Activated naive CD4-positive, alpha-beta T cell treated with anti-CD3 and anti-CD28 coated beads, Interleukin-2, amount 50 U/mL, for 24 hours (primary cell): ENCODE measurements around the gene MAGI1.

Experiments
- H3K27ac Mint-ChIP-seq: one replicate; pipeline ENCODE4 v1.8.0; 2021; ENCODE audit warnings: mild to moderate bottlenecking, mixed read lengths
- H3K27me3 Mint-ChIP-seq: one replicate; pipeline ENCODE4 v1.8.0; 2021; ENCODE audit warnings: mixed read lengths
- H3K36me3 Mint-ChIP-seq: one replicate; pipeline ENCODE4 v1.8.0; 2021; ENCODE audit warnings: mixed read lengths
- H3K4me1 Mint-ChIP-seq: one replicate; pipeline ENCODE4 v1.8.0; 2021; ENCODE audit warnings: mixed read lengths
- H3K4me3 Mint-ChIP-seq: one replicate; pipeline ENCODE4 v1.8.0; 2021; ENCODE audit warnings: mild to moderate bottlenecking, mixed read lengths
- H3K9me3 Mint-ChIP-seq: one replicate; pipeline ENCODE4 v1.8.0; 2021; ENCODE audit warnings: mixed read lengths

Gene MAGI1

DNA sequence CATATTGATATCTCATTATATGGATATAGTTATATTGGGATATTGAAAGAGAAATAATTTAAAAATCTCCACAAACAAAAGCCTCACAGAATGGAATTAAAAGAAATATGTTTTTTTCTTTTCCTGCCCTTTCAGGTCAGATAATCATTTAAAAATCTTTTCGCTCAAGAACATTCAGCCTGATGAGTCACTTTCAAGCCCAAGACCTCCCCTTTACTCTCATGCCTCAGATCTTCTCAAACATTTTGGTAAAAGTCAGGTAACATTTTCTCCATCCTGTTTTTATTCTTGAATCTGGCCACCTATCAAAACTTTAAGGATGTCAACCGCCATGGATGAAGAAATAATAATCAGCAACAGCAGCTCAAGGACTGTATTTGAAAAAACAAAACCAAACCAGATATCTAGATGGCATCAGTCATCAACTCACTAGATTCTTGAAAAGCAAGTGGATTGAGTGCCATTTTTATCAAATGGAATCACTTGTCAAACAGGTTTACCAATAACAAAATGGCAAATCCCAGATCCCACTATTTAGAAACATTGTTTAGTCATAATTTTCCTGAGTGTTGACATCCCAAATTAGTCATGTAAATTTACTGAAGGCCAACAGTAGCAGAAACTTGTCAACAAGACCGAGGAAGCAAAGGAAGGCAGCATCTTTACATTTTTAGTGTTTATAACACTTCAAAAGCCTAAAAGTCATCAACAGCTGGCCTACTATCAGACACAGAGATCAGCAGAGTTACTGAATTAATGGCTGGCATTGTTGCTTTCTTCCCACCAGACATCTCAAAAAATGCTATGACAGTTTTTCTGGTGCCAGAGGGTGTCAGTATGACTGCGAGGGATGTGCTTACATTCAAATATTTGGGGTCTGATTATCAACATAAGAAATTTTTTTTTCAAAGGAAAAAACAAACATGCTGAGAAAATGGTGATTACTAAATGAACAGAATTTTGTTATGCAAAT, 444.7 kb downstream of the MAGI1 start:
- no peak overlapping the region for H3K4me3 Mint-ChIP-seq
- H3K27ac Mint-ChIP-seq: no peak overlapping the region
- no peaks in the 10 kb centered on the region for H3K9me3 Mint-ChIP-seq
- no peaks in the 10 kb centered on the region for H3K4me1 Mint-ChIP-seq
- H3K36me3 Mint-ChIP-seq: no peaks in the 10 kb centered on the region
- H3K27me3 Mint-ChIP-seq: peaks cover 18% of the 10 kb centered on the region

DNA sequence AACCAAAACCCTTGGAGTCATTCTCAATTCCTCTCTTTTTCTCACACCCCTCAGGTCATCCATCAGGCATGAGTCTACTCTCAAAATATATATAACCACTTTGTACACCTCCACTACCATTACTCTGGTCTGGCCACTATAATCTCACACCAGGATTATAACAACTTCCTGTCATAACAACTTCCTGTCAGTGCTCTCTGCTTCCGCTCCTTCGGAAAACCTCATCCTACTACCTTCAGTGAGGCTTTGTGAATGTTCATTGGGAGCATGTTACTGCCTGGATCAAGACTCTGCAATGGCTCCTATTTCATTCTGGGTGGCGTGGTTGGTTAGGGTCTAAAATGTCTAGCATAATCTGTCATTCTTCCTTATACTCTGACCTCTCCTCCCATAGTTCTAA, 447.4 kb downstream of the MAGI1 start:
- no peak overlapping the region for H3K27ac Mint-ChIP-seq
- peaks cover 4% of the 10 kb centered on the region for H3K27me3 Mint-ChIP-seq
- no peak overlapping the region for H3K4me3 Mint-ChIP-seq
- no peaks in the 10 kb centered on the region for H3K36me3 Mint-ChIP-seq
- no peaks in the 10 kb centered on the region for H3K4me1 Mint-ChIP-seq
- H3K9me3 Mint-ChIP-seq: no peaks in the 10 kb centered on the region

DNA sequence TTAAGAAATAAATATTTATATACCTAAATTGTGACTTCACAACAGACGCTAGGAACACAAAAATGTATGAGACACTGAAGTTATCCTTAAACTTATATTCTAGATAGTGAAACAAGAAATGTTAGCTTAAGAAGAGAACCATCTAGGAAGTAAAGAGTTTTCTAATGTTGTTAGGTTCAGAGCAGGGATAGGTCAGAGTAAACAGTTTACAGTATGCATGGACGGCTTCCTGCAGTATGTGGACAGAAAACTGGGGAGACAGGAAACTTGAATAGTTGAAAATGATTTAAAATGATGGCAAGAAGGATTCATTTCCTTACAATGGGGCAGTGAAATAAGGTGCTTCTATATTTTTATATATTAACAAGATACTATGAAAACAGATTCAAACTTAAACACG, 449.8 kb downstream of the MAGI1 start:
- no peak overlapping the region for H3K4me3 Mint-ChIP-seq
- no peak overlapping the region for H3K27ac Mint-ChIP-seq
- H3K4me1 Mint-ChIP-seq: no peaks in the 10 kb centered on the region
- H3K36me3 Mint-ChIP-seq: no peaks in the 10 kb centered on the region
- peaks cover 4% of the 10 kb centered on the region for H3K27me3 Mint-ChIP-seq
- H3K9me3 Mint-ChIP-seq: peaks cover 8% of the 10 kb centered on the region

GRCh38 chr3:65587650-65588439, 450.9 kb downstream of the MAGI1 start:
- Mint-ChIP-seq H3K9me3 (peaks cover 8% of the 10 kb centered on the region), H3K27me3 (peaks cover 4% of the 10 kb centered on the region), H3K4me1 (no peaks in the 10 kb centered on the region), H3K4me3 (no peak overlapping the region), H3K36me3 (no peaks in the 10 kb centered on the region), H3K27ac (no peak overlapping the region)

- Mint-ChIP-seq H3K4me3 (no peak overlapping the region), H3K27me3 (peaks cover 2% of the 10 kb centered on the region), H3K9me3 (peaks cover 14% of the 10 kb centered on the region), H3K27ac (no peak overlapping the region), H3K4me1 (no peaks in the 10 kb centered on the region), H3K36me3 (no peaks in the 10 kb centered on the region)
Observed at GRCh38 chr3:65584913-65585312, 453.8 kb downstream of the MAGI1 start.

- Mint-ChIP-seq H3K4me3 (no peak overlapping the region), H3K36me3 (no peaks in the 10 kb centered on the region), H3K27me3 (no peaks in the 10 kb centered on the region), H3K27ac (no peak overlapping the region), H3K4me1 (no peaks in the 10 kb centered on the region), H3K9me3 (peaks cover 14% of the 10 kb centered on the region)
Observed at GRCh38 chr3:65584002-65584401, 454.7 kb downstream of the MAGI1 start.

- H3K36me3 Mint-ChIP-seq: no peaks in the 10 kb centered on the region
- H3K9me3 Mint-ChIP-seq: peaks cover 14% of the 10 kb centered on the region
- no peak overlapping the region for H3K4me3 Mint-ChIP-seq
- H3K4me1 Mint-ChIP-seq: no peaks in the 10 kb centered on the region
- no peak overlapping the region for H3K27ac Mint-ChIP-seq
- no peaks in the 10 kb centered on the region for H3K27me3 Mint-ChIP-seq
Observed at GRCh38 chr3:65583188-65583587, 455.5 kb downstream of the MAGI1 start.

- peaks cover 14% of the 10 kb centered on the region for H3K9me3 Mint-ChIP-seq
- no peak overlapping the region for H3K4me3 Mint-ChIP-seq
- H3K27ac Mint-ChIP-seq: no peak overlapping the region
- H3K4me1 Mint-ChIP-seq: no peaks in the 10 kb centered on the region
- H3K27me3 Mint-ChIP-seq: no peaks in the 10 kb centered on the region
- no peaks in the 10 kb centered on the region for H3K36me3 Mint-ChIP-seq
Observed at GRCh38 chr3:65582012-65582717, 456.6 kb downstream of the MAGI1 start.

DNA sequence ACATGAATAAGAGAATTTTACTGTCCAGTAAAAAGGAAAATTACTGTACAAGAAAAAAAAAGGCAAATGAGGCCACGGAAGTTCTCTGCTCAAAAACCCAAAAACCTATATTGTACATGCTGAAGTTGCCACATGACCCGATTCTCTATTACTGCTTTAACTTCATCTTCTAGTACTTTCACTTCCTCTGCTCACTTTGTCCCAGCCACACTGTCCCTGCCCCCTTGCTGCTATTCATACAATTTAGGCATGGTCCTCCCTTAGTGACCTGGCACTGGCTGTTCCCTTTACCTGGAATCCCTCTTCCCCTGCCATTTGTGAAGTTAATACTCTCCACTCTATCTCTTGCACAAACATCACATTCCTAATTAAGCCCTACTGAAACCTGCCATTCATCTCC, 457.4 kb downstream of the MAGI1 start:
- Mint-ChIP-seq H3K9me3 (peaks cover 17% of the 10 kb centered on the region), H3K27me3 (no peaks in the 10 kb centered on the region), H3K36me3 (no peaks in the 10 kb centered on the region), H3K4me3 (no peak overlapping the region), H3K27ac (no peak overlapping the region), H3K4me1 (no peaks in the 10 kb centered on the region)

GRCh38 chr3:65578861-65579260, 459.9 kb downstream of the MAGI1 start:
- Mint-ChIP-seq H3K4me1 (no peaks in the 10 kb centered on the region), H3K4me3 (no peak overlapping the region), H3K27ac (no peak overlapping the region), H3K27me3 (no peaks in the 10 kb centered on the region), H3K9me3 (peaks cover 10% of the 10 kb centered on the region), H3K36me3 (no peaks in the 10 kb centered on the region)

DNA sequence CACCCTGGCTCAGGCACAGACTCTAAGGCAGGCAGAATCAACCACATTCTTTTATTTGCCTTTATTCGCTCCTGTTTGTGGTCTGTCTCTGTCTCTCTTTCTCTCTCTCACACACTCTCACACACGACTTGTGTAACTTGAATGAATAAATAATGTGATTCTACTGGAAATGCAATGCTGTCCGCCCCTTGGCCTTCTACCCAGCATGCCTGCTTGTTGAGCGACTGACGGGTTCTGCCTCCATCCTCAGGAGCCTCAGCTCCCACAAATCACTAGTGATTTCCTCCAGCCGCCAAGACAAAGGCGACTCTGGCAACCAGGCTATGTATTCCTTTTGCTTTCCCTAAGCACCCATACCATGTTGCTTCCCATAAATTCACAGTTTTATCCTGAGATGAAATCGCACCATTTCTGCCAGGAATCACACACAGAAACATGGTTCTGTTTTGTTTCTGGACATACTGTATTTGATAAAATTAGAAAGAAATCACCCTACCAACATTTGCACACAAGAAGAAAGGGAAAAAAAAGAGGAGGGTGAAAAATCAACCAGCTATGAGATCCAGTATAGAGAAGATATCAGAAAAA, 460.8 kb downstream of the MAGI1 start:
- no peaks in the 10 kb centered on the region for H3K36me3 Mint-ChIP-seq
- no peak overlapping the region for H3K4me3 Mint-ChIP-seq
- no peaks in the 10 kb centered on the region for H3K27me3 Mint-ChIP-seq
- no peak overlapping the region for H3K27ac Mint-ChIP-seq
- H3K4me1 Mint-ChIP-seq: no peaks in the 10 kb centered on the region
- H3K9me3 Mint-ChIP-seq: peaks cover 10% of the 10 kb centered on the region

DNA sequence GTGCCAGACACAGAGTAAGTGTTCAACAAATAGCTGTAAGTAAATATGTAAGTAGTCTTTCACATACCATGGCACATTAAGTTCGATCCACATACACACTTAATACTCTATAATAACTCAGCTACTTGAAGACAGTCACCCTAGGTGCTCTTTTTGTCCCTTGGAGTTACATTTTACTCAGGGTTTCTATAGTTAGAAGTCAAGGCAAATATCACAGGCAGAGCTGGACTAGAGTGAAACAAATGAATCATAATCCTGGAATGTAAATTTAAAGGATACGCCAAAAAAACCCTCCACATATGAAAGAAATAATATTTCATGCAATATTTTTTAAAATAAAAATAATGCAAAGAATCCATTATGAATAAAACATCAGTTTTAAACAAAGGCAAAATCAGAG, 461.8 kb downstream of the MAGI1 start:
- Mint-ChIP-seq H3K27ac (no peak overlapping the region), H3K27me3 (no peaks in the 10 kb centered on the region), H3K4me3 (no peak overlapping the region), H3K9me3 (peaks cover 10% of the 10 kb centered on the region), H3K36me3 (no peaks in the 10 kb centered on the region), H3K4me1 (no peaks in the 10 kb centered on the region)

- Mint-ChIP-seq H3K27me3 (no peaks in the 10 kb centered on the region), H3K27ac (no peak overlapping the region), H3K4me3 (no peak overlapping the region), H3K36me3 (no peaks in the 10 kb centered on the region), H3K9me3 (peaks cover 4% of the 10 kb centered on the region), H3K4me1 (no peaks in the 10 kb centered on the region)
Observed at GRCh38 chr3:65576228-65576627, 462.5 kb downstream of the MAGI1 start.

GRCh38 chr3:65575376-65575840, 463.3 kb downstream of the MAGI1 start:
- H3K27me3 Mint-ChIP-seq: no peaks in the 10 kb centered on the region
- H3K9me3 Mint-ChIP-seq: peaks cover 4% of the 10 kb centered on the region
- no peak overlapping the region for H3K4me3 Mint-ChIP-seq
- H3K27ac Mint-ChIP-seq: no peak overlapping the region
- no peaks in the 10 kb centered on the region for H3K4me1 Mint-ChIP-seq
- no peaks in the 10 kb centered on the region for H3K36me3 Mint-ChIP-seq

- no peaks in the 10 kb centered on the region for H3K27me3 Mint-ChIP-seq
- H3K27ac Mint-ChIP-seq: no peak overlapping the region
- peaks cover 4% of the 10 kb centered on the region for H3K9me3 Mint-ChIP-seq
- H3K4me3 Mint-ChIP-seq: no peak overlapping the region
- no peaks in the 10 kb centered on the region for H3K4me1 Mint-ChIP-seq
- H3K36me3 Mint-ChIP-seq: no peaks in the 10 kb centered on the region
Observed at GRCh38 chr3:65573548-65574116, 465.1 kb downstream of the MAGI1 start.
